Stimulated activated CD8-positive, alpha-beta memory T cell treated with anti-CD3 and anti-CD28 coated beads, Interleukin-7, amount 100 ng/mL, for 24 hours (primary cell): ENCODE results near the gene RNF145.

Source experiments
- DNase-seq: peaks from one replicate; pipeline ENCODE4 v3.0.0-alpha.2; 2020; ENCODE audit warnings: low read depth

RNF145 gene

DNA sequence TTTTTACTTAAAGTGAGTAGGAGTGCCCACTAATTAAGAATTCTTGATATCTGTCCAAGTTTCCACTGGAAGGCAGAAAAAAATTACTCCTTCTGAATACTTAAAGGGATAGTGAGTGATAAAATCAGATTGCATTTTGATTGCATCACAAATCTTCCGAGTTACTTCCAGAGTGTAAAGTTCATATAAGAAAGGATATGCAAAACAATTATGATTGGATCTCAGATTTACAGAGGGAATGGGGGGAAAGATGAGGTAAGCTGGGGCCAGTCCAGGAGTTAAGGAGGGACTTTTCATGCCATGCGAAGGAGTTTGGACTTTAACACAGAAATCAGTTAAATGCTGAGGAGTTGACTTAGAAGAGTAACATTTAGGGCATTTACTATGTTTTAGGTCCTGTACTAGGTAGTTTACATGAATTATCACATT lies 9.3 kb upstream of the RNF145 start:
- no peak for DNase-seq

GRCh38 chr5:159217236-159217635 lies 7.9 kb upstream of the RNF145 start:
- DNase-seq: no peak

- no peak for DNase-seq
These were observed 7.1 kb upstream of the RNF145 start for GRCh38 chr5:159216454-159216853.

GRCh38 chr5:159215886-159216285 lies 6.5 kb upstream of the RNF145 start:
- DNase-seq: no peak

GRCh38 chr5:159214486-159215271 lies 5.3 kb upstream of the RNF145 start:
- no peak for DNase-seq

DNA sequence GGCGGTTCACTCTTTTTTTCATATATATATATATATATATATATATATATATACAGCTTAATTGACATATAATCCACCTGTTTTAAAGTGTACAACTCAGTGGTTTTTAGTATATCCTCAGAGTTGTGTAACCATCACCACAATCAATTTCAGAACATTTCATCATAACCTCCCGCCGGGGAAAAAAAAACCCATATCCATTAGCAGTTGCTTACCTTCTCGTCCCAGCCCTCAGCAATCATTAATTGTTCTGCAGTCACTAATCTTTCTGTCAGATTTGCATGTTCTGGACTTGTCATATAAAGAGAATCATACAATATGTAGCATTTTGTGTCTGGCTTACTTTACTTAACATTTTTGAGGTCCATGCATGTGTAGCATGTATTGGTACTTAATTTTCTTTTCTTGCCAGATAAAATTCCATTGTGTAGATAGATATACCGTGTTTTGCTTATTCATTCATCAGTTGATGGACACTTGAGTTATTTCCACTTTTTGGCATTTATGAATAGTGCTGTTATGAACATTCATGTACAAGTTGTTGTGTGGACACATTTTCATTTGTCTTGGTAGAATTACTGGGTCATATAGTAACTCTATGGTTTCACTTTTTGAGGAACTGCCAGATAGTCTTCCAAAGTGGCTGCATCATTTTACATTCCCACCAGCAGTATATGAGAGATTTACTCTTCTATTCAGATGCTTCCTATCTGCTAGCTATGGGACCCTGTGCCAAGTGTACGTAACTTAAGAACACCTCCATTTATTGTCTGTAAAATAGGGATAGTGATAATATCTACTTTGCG lies 3.5 kb upstream of the RNF145 start:
- no peak for DNase-seq

DNA sequence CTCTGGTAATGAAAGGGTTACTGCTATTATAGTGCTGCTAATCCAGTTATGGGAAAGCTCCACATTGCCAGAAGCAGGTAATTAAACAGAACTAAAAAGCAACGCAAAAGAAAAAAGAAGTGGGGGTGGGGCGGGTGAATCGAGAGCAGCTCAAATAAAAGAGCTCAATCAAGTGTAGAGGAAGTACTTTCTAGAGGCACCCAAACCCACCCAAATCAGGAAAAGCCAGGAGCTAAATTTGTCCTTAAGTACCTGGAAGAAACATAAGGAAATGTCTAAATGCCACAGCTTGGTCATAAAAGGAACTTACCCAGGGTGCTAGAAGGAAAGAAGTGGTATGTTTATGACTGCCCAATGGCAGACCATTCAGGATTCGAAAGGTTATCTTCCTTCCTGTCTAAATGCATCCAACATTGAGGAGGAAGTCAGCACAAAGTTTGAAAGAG lies 2.4 kb upstream of the RNF145 start:
- no peak for DNase-seq

- DNase-seq: no peak
These were observed 1.5 kb upstream of the RNF145 start for GRCh38 chr5:159210846-159211245.

DNA sequence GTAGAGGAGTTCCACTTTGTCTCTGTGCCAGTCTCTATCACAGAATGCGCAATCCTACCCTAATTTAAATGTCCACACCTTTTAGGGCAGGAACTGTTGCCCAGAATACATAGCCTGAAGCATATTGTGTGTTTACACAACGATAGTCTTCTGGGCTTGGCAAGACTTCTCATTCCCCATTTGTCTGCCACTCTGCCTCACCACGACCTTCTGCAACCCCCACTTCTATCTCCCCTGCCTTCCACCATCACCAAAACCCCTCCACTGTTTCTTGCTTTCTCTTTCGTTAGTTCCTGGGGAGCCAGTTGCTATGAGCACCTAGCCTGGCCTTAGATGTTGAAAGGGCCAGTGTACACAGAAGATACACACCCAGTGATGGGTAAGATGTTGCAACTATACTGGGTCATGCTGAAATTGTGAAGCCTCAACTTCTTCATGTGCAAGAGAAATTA lies 883 bp upstream of the RNF145 start:
- DNase-seq: no peak

DNA sequence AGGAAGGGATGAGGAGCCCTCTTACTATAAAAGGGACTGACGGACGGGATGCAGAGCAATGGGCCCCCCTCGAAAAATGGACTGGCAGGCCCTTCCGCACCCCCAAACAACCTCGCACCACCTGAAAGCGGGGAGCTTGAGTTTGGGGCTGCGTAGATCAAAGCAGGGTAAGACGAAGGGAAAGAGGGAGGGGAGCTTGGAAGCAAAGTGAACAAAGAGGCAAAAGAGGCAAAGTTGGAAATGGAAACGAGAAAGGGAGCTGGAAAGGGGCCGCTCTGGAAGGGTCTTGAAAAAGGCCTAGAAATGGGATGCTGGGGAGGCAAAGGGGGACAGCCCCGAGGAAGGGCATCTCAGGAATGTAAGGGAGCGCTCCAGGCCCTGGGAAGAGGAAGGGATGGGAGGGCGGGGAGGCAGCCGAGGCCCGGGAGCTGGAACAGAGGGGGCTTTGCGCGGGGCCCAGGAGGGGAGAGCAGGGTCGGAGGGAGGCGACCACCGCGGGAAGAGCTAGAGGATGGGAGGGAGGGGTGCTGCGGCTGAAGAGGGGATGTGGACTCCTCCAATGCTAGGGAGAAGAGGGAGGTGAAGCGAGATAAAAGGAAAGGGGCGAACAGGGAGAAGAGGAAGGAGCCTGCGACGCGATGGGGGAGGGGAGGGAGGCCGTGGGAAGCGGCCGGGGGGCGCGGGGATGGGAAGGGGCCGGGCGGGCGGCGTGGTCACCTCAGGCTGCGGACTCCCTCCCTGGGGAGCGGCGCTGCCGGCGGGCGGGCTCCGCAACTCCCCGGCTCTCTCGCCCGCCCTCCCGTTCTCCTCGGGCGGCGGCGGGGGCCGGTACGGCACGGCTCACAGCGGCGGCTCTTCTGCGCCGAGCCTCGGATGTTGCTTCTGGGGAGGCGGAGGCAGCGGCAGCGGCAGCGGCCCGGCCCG lies 577 bp downstream of the RNF145 start:
- DNase-seq: no peak

DNA sequence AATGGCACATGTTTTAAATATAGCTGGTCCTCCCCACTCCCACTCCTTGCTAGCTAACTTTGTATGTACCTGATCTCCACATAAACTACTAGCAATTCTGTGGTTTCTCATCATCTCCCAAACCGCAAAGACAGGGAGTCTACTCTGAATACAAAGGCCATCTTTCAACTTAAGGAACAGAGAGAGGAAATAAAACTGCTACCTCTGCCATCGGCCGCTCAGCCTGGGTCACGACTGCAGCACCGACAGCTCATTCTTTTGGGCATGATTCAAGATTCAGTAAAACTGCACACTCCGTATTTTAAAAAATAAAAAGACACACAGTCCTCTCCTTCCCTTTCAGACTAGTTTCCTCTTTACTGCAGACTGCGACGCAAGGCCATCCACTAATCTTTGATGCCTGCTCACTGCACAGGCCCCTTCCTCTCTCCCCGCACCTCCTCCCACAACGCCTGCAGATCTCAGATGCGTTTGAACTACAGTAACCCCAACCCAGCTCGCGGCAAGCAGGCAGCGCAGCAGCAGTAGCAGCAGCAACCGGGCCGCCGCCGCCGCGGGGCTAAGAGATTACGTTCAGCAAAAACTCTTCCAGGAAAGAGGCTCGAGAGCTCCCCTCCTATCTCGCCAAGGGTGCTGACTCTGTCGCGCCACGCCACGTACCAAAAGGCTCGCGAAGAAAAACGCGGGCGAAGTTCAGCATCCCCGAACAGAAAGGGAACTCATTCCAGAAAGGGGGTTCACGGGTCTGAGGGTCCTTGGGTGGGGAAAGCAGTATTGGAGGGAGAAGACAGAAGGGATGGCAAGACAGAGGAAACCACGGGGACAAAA lies 1.5 kb downstream of the RNF145 start:
- peak; percentile 51 for DNase-seq

DNA sequence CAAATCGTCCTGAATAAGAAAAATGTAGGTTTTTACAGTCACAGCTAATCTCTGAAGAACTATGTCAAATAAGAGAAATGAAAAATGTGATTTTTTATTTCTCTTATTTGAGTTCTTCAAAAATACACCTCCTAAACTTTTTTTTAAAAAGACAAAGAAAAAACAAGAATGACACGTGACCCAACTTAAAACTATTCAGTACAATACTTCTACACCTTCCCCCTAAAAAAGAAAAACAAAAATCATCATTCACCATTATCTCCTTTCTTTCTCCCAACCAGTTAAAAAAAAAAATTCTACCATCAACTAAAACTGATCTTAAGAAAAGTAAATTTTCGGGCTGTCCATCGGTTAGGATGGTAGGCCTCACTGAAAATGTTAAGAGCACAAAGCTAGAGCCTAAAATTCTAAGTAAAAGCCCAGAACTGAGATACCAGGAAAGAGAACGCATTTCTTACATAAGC lies 2.1 kb downstream of the RNF145 start:
- no peak for DNase-seq

GRCh38 chr5:159206818-159207217 lies 2.5 kb downstream of the RNF145 start:
- DNase-seq: no peak

DNA sequence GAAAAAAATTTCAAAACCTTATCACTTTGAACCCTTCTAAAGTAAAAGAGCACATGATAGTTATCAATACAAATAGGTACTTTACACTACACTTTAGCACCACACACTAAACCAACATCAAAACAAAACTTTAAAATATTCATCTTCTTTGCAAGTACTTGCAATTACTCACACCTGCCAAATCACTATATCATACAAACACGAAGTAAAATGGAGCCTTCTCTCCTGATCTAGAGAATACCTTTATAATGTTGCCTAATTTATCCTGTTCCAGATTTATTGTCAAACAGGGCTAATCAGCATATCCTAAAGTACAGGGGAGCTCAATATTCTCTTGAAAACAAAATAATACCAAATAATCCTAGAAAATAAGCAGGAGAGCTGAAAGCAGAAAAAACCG lies 3.0 kb downstream of the RNF145 start:
- DNase-seq: no peak

DNA sequence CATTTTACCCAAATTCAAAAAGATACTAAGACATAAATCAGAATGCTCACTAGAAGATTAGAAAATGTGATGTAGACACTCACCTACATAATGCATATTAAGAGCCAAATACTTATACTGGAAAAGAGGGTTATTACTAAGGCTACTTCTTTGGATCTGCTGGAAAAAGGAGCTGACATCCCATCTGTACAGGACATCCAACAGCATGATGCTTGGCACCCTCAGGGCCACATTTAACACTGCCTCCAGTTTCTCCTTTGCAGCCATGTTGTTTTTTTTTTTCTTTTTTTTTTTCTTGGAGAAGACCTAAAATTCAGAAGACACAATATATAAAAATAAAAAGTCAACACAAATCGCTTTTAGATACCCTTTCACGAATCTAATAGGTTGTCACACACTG lies 6.0 kb downstream of the RNF145 start:
- DNase-seq: no peak

- no peak for DNase-seq
These were observed 7.2 kb downstream of the RNF145 start for GRCh38 chr5:159202151-159202550.

- no peak for DNase-seq
These were observed 9.6 kb downstream of the RNF145 start for GRCh38 chr5:159199780-159200179.

GRCh38 chr5:159199225-159199624 lies 10.1 kb downstream of the RNF145 start:
- no peak for DNase-seq

- no peak for DNase-seq
These were observed 11.0 kb downstream of the RNF145 start for GRCh38 chr5:159198063-159199036.

- no peak for DNase-seq
These were observed 13.6 kb downstream of the RNF145 start for GRCh38 chr5:159195775-159196174.
